ENCODE data around the gene PAH.

GRCh38 chr12:102851246-102851645, 65.8 kb downstream of the PAH start:
- TF ChIP-seq CTCF (IDR thresholded peaks at IDR 0.05), result no peak
- TF ChIP-seq POLR2A (IDR thresholded peaks at IDR 0.05), result no peak
- TF ChIP-seq POLR2AphosphoS5 (IDR thresholded peaks at IDR 0.05), result no peak

Data from breast epithelium (tissue), 3 donors.